GM18511 (cell line): ENCODE data around the gene B9D1.

ENCODE experiments used
- ATAC-seq: cut with Tn5 transposase; IDR thresholded peaks from one replicate; pipeline ENCODE4 v1.9.1; 2021; ENCODE audit warnings: mild to moderate bottlenecking, moderate library complexity; ENCODE audit not compliant: unreplicated experiment

The B9D1 gene

DNA sequence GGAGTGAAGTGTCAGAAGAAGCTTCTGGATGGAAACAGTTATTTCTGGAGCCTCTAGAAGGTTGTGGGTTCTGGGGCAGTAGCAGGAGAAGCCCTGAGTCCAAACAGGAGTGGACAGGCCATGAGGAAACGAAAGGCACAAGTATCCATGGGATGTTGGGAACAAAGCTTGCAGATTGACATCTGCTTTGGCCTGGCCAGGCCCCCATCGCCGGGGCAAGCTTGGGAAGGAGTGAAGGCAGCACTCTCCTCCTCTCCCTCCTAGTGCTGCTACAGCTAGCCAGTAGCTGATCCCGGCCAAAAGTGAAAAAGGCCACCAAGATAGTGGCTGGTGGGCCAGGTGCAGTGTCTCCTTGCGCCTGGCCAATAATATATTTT lies 40.4 kb downstream of the B9D1 start:
- ATAC-seq: no peak

- no peak for ATAC-seq
Observed at GRCh38 chr17:19321481-19322128, 40.9 kb downstream of the B9D1 start.

- no peak for ATAC-seq
Observed at GRCh38 chr17:19320876-19321275, 41.6 kb downstream of the B9D1 start.

GRCh38 chr17:19319771-19320505 lies 42.6 kb downstream of the B9D1 start:
- no peak for ATAC-seq

- ATAC-seq: no peak
Observed at GRCh38 chr17:19318611-19319010, 43.9 kb downstream of the B9D1 start.

DNA sequence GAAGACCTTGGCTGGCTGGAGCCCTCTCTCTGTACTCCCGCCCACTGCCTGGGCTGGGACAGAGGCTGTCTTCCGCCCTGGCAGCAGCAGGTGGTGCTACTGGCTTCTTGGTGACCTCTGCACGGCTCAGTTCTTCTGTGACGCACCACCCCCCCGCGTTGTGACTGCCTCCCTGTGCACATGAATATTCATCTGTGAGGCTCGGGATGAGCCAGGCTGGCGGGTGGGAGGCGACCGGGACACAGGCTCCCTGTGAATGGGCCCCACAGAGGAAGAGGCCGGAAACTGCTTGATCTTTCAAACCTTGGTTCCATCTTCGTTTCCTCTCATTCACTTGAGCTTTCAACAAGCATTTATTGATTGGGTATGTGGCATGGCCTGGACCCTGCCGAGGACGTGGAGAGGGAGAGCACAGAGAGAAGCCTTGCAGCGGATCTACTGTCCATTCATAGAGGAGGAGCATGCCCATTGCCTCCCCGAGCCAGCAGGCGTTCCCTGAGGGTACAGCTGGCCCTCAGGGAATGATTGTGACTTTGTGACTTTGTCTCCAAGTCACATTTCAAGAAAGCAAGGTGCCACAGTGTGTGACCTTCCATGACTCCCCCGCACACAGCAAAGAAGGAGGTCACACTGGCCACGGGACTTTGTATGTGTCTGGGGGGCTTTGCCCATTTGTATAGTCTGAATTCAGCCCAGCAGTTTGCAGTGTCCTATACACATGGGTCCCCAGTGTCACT lies 45.0 kb downstream of the B9D1 start:
- ATAC-seq: no peak

DNA sequence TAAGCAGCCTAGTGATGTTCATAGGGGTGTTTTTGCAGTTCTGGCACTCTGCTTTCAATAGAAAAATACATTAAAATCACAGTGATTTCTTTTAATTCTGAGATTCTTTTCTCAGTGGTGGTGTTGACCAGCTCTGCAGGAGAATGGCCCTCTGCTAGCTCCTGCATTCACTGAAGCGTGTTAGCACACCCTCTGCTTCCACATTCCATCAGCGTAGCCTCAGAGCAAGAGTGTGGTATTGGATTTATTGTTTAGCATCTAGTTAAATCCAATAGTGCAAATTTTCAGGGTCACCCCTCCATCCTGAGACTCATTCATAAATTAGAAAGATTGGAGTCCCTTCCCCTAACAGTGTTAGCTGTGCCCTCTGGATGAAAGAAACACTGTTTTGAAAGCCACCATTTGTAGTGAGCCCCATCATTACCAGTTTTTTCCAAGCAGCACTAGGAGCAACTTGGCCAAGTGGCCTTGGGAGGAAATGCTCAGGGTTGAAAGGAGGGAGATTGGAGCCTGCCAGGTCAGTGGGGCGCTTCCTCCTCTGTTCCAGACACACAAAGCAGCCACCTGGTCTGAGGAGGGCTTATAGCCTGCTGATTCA lies 45.7 kb downstream of the B9D1 start:
- no peak for ATAC-seq

DNA sequence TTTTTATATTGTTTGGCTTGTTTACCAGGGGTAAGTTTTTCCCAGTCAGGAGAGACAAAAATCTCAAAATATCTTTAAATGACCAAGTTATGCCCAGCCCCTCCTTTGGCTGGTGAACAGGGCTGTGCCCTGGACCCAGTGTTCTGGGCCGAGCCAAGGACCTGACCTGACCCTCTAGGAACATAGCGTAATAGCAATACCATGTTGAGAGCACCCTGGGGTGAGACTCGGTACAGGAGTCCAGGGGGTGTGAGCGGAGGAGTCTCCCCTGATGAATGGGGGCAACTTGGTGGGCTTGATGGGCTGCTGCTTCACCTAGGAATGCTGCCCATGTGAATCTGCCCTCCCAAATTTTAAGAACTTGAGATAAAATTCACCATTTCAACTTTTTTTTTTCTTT lies 47.4 kb downstream of the B9D1 start:
- ATAC-seq: no peak

- ATAC-seq: no peak
Observed at GRCh38 chr17:19313746-19314651, 48.5 kb downstream of the B9D1 start.

GRCh38 chr17:19313066-19313745 lies 49.3 kb downstream of the B9D1 start:
- ATAC-seq: no peak

DNA sequence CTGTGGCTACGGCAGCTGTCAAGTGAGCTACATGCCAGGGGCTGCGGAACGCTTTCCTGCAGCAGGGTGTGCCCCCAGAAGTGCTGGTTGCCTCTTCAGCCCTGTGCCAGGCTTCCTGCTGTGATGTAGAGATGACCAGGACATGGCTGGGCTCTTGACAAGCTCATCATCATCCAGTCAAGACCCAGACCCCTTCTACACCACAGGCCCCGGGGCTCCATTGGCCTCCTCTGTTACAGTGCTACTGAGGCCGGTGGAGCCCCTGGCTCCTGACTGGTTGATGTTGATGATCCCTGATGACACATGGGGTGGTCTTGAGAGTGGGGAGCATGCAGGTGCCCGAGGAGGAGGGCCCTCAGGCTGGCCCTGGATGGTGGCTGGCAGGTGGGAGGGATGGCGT lies 50.1 kb downstream of the B9D1 start:
- no peak for ATAC-seq

GRCh38 chr17:19311421-19312215 lies 50.9 kb downstream of the B9D1 start:
- no peak for ATAC-seq

DNA sequence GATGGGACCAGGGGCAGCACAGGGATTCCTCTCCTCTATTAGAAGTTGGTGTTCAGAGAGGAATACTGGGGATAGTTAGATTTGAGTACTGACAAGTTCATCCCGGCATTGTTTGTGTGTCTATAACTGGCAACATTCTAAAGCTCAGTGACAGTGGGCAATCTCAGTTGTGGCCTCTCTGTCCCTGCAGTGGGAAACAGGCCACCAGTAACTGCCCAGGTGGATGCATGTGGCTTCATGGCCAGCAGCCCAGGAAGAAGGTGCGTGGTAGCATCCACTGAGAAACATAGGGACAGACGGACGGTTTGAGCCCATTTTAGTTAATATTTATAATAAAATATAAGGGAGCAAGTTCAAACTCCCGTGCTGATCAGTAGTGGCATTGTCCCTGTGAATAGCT lies 51.5 kb downstream of the B9D1 start:
- ATAC-seq: no peak

DNA sequence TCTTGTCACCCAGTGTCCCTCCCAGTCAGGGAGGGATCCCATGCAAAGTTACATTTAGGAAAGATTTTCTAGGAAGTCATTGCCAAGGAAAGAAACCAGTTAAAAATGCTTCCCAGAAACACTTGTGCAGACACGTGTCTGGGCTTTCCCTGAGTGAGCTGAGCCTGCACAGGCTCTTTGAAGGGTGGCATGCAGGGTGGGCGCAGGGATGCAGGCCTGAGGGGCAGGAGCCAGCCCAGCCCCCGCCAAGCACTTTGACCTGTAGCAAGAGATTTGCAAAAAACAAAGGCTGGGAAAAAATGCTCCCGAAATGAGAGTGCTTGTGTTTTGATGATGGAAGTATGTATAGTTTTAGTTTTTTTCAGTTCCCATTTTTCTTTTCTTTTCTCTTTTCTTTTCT lies 52.4 kb downstream of the B9D1 start:
- no peak for ATAC-seq

DNA sequence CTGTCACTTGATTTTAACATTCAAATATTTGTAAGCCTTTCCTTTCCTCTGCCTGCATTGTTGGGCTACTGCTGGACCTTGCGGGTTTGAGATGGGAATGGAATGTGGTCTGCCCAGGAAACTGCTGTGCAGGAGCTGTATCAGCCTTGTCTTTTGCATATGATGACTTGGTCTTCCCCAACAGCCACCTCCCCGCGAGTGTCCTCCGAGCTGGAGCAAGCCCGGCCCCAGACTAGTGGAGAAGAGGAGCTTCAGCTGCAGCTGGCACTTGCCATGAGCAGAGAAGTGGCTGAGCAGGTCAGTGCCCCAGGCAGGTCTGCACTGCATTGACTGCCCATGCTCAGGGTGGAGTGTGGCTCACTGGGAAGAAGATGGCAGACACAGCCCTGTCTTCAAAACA lies 52.8 kb downstream of the B9D1 start:
- ATAC-seq: no peak

DNA sequence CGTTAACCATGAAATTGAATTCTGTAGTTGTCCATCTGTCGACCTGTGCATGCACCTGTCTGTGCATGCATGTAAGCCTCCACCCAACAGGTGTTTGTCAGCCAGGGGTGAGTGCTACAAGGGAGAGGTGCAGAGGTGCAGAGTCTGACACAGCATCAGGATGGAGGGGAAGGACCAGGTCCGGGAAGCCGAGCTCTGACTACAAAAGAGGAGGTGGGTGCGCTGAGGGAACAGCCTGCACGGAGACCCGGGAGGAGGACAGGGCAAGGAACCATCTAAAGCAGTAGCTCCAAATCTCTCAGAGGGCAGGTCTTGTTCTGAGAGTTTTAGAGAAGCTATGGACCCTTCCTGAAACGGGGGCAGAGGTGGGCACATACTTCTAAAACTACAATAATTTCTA lies 54.1 kb downstream of the B9D1 start:
- no peak for ATAC-seq

DNA sequence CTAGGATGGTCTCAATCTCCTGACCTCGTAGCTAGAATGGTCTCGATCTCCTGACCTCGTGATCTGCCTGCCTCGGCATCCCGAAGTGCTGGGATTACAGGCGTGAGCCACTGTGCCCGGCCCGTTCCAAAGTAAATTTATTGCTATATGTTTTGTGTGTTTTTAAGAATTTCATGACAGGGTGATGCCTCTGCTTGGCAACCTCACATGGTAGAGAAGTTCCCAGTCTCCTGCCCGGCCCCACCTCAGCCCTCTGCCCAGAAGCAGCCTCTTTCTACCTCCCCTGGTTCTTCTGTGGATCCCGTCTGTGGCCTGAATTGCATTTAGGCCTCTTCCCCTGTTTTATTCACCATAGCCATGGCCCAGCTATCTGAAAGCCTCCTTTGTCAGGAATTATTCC lies 55.0 kb downstream of the B9D1 start:
- ATAC-seq: no peak

GRCh38 chr17:19306160-19307111 lies 56.1 kb downstream of the B9D1 start:
- ATAC-seq: peak; percentile 87
